Measurements from ENCODE around the gene SREBF2.

- TF ChIP-seq EZH2 (IDR thresholded peaks at IDR 0.05), result no peak
- TF ChIP-seq POLR2AphosphoS5 (IDR thresholded peaks at IDR 0.05; ENCODE audit: borderline replicate concordance, low read depth, low read length), result no peak
Measured at GRCh38 chr22:41857860-41858199, 24.9 kb downstream of the SREBF2 start.

Measured in SK-N-MC (cell line).